Osteoblast (primary cell): ENCODE data around the gene NR3C2. TPM values are rescaled to one million over a fixed set of nuclear protein-coding genes. Genes with fewer than 3 reads are reported as not detected.

Source experiments
- DNase-seq: peaks from one replicate; pipeline ENCODE4 v3.0.0; 2011; ENCODE audit warnings: low spot score, mixed read lengths; ENCODE audit not compliant: insufficient read length; ENCODE audit errors: missing footprints
- H2AFZ ChIP-seq: 2 replicates; pipeline ENCODE4 v1.6.0; 2011; ENCODE audit warnings: mild to moderate bottlenecking, low read length
- H3K27ac ChIP-seq: 2 replicates; pipeline ENCODE4 v1.5.1; 2011; ENCODE audit warnings: mild to moderate bottlenecking, low read depth, low read length, moderate library complexity
- H3K27me3 ChIP-seq: 2 replicates; pipeline ENCODE4 v1.6.0; 2012; ENCODE audit warnings: mild to moderate bottlenecking, control low read depth, inconsistent platforms, low read length, moderate library complexity; ENCODE audit not compliant: insufficient read depth
- H3K36me3 ChIP-seq: 2 replicates; pipeline ENCODE4 v1.5.1; 2011; ENCODE audit warnings: mild to moderate bottlenecking, low read length, control low read depth, moderate library complexity; ENCODE audit not compliant: insufficient read depth
- H3K4me1 ChIP-seq: 2 replicates; pipeline ENCODE4 v1.5.1; 2011; ENCODE audit warnings: mild to moderate bottlenecking, low read length, control low read depth, moderate library complexity; ENCODE audit not compliant: insufficient read depth
- H3K4me2 ChIP-seq: 2 replicates; pipeline ENCODE4 v1.6.0; 2011; ENCODE audit warnings: mild to moderate bottlenecking, low read length; ENCODE audit not compliant: insufficient read depth
- H3K4me3 ChIP-seq: fragments of 200-600 bp; sonication (generic); 3 replicates; pipeline ENCODE4 v1.5.1; 2012; ENCODE audit warnings: mild to moderate bottlenecking, low read length, inconsistent platforms; ENCODE audit not compliant: insufficient read depth
- H3K79me2 ChIP-seq: 2 replicates; pipeline ENCODE4 v1.6.0; 2012; ENCODE audit warnings: mild to moderate bottlenecking, low read length, control low read depth, inconsistent platforms; ENCODE audit not compliant: insufficient read depth
- H3K9me3 ChIP-seq: 2 replicates; pipeline ENCODE4 v1.5.1; 2011; ENCODE audit warnings: low read depth, low read length, control low read depth
- H4K20me1 ChIP-seq: 2 replicates; pipeline ENCODE4 v1.6.0; 2012; ENCODE audit warnings: mild to moderate bottlenecking, low read length, control low read depth; ENCODE audit not compliant: insufficient read depth
- CTCF ChIP-seq: IDR thresholded peaks from 2 replicates; pipeline ENCODE4 v1.5.1; 2011; ENCODE audit warnings: mild to moderate bottlenecking, low read depth, low read length, moderate library complexity; ENCODE audit errors: extremely low read depth
- total RNA-seq: library from RNA; depleted of rRNA; stranded (reverse); fragments of >200 nt; gene quantifications from 2 replicates; pipeline ENCODE4 v1.2.3, GENCODE V29; 2012

The NR3C2 gene
- total RNA-seq, 1 donor: 0.72 TPM

- Histone ChIP-seq H3K4me2 (no peak overlapping the region), H4K20me1 (no peaks in the 10 kb centered on the region), H3K36me3 (no peaks in the 10 kb centered on the region), H3K4me1 (no peaks in the 10 kb centered on the region), H3K4me3 (no peak overlapping the region), H3K27ac (no peak overlapping the region), H2AFZ (no peak overlapping the region), H3K9me3 (no peaks in the 10 kb centered on the region), H3K27me3 (no peaks in the 10 kb centered on the region), H3K79me2 (no peaks in the 10 kb centered on the region)
- no peak for DNase-seq
- TF ChIP-seq CTCF: no peak
Measured at GRCh38 chr4:148170408-148171365, 271.5 kb downstream of the NR3C2 start.

GRCh38 chr4:148166132-148166591, 276.1 kb downstream of the NR3C2 start:
- TF ChIP-seq CTCF: no peak
- H3K9me3 ChIP-seq: no peaks in the 10 kb centered on the region
- no peaks in the 10 kb centered on the region for H4K20me1 ChIP-seq
- H3K4me1 ChIP-seq: no peaks in the 10 kb centered on the region
- H3K27ac ChIP-seq: no peak overlapping the region
- H3K27me3 ChIP-seq: no peaks in the 10 kb centered on the region
- H3K36me3 ChIP-seq: no peaks in the 10 kb centered on the region
- peak overlapping the region; percentile 9 for H3K4me2 ChIP-seq
- no peaks in the 10 kb centered on the region for H3K79me2 ChIP-seq
- no peak overlapping the region for H2AFZ ChIP-seq
- no peak overlapping the region for H3K4me3 ChIP-seq
- DNase-seq: no peak

- no peak overlapping the region for H3K4me3 ChIP-seq
- DNase-seq: no peak
- no peaks in the 10 kb centered on the region for H3K4me1 ChIP-seq
- H3K27ac ChIP-seq: no peak overlapping the region
- no peaks in the 10 kb centered on the region for H3K9me3 ChIP-seq
- no peak overlapping the region for H2AFZ ChIP-seq
- H3K79me2 ChIP-seq: no peaks in the 10 kb centered on the region
- H3K36me3 ChIP-seq: no peaks in the 10 kb centered on the region
- H3K27me3 ChIP-seq: no peaks in the 10 kb centered on the region
- H3K4me2 ChIP-seq: no peak overlapping the region
- no peak for TF ChIP-seq CTCF
- no peaks in the 10 kb centered on the region for H4K20me1 ChIP-seq
Measured at GRCh38 chr4:148164557-148164956, 277.7 kb downstream of the NR3C2 start.

- H3K4me2 ChIP-seq: no peak overlapping the region
- H3K9me3 ChIP-seq: no peaks in the 10 kb centered on the region
- H4K20me1 ChIP-seq: no peaks in the 10 kb centered on the region
- H3K4me3 ChIP-seq: no peak overlapping the region
- H3K79me2 ChIP-seq: no peaks in the 10 kb centered on the region
- H3K27me3 ChIP-seq: no peaks in the 10 kb centered on the region
- no peak for TF ChIP-seq CTCF
- H3K4me1 ChIP-seq: no peaks in the 10 kb centered on the region
- H2AFZ ChIP-seq: no peak overlapping the region
- DNase-seq: no peak
- H3K27ac ChIP-seq: no peak overlapping the region
- no peaks in the 10 kb centered on the region for H3K36me3 ChIP-seq
Measured at GRCh38 chr4:148162991-148163390, 279.2 kb downstream of the NR3C2 start.
